HG02610 (cell line): ENCODE data around the gene ZNF189.

ENCODE experiments used
- ATAC-seq: cut with Tn5 transposase; IDR thresholded peaks from one replicate; pipeline ENCODE4 v1.9.1; 2021; ENCODE audit warnings: mild to moderate bottlenecking, moderate library complexity; ENCODE audit not compliant: unreplicated experiment

ZNF189 gene

DNA sequence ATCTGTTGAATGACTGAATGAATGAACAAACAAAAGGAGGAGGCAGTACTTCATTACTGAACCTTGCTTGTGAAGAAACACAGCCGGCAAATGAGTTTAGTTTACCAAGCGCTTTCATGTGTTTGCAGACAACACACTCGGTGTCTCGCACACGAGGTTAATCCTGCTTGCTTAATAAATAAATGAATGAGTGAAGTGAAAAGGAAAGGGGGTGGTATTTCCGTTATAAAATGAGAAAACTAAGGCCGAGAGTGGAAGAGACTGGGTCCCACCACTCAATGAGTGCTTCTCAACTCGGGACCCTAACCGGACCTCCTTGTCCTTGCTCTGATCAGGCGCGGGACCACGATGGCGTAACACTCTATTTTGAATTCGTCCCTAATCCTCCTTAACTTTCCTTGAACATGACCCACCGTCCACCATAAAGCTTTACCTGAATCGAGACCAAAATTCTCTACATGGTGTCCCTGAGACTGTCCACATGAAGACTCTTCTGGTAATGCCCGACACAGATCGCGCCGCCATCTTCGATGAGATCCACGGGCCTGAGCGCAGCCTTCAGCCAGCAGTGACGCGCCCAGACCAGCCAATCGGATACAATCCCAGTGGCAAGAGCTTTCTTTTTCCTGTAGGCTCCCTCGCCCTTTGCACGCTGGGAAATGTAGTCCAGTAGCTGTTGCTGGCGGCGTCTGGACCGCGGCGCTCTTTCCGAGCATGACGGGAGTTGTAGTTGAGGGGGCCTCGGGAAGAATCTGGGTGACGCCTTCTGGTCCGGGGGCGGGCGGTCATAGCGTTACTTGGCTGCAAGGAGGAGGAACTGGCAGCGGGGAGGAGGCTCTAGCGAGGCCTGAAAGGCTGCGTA is at the start of gene ZNF189, which contains the start of gene MRPL50:
Gene ZNF189, plus strand, starts transcription at position 784 of the 862 bp plus-strand sequence. CDS start 306 bp downstream, outside the sequence.
Gene MRPL50, minus strand, starts transcription at position 551 of the 862 bp plus-strand sequence. Its CDS starts 26 bp downstream, at position 525.
- ATAC-seq, result peak; percentile 99

DNA sequence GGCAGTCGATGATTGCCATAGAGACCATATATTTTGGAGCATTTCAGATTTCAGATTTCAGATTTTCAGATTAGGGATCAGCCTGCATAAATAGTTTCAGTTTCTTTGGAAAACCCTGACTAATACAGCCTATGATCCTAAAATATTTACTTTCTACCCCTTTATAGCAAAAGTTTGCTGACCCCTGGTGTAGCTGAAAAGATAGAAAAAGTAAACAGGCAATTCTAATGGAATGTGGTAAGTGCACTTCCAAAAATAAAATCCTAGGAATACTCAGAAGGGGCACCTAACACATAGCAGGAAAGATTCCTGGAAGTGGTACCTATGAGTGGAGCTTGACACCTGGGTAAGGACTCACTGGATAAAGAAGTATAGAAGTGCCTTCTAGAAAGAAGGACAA is 48.4 kb upstream of the ZNF189 start:
- ATAC-seq, result no peak

DNA sequence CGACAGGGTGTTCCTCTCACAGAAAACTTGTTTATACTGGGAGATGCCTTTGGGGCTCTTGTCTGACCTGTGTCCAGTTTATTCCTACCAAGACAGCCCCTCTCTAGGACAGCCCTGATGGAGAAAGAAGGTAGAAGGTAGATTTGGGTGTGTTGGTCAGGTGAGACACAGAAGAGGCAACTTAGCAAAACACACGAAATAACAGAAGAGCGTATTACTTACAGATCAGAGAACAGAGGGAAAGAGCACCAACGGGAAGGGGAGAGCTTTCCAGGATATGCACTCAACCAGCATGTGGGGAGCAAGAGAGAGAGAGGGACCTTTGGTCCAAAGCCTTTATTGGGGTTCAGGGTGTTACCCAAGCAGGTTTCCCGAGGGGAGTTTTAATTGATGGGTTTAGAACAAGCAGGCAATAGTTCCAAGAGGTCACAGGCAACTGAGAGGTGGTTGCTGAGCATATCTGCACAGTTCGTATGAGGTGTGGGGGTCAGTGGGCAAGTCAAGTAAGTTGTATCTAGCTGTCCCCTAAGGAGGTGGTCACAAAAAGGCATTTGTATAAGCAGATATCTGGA is 45.7 kb upstream of the ZNF189 start:
- no peak for ATAC-seq

DNA sequence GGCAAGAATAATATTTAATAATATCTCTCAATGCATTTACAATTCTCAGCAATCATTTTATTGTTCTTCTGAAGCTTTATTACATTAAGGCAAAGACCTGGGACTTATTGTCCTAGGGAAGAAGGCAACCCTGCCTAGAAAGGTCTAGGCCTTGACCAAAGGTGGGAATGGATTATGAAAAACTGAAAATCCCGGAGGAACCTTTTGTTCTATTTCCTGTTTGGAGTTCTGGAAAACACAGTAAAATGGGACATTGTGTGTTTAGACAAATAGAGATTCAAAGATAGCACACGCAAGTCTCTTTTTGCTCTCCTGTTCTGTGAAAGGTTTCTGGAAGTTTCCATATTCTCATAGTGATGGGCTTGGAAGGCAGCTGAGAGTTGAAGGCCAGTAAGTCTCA is 45.0 kb upstream of the ZNF189 start:
- no peak for ATAC-seq

DNA sequence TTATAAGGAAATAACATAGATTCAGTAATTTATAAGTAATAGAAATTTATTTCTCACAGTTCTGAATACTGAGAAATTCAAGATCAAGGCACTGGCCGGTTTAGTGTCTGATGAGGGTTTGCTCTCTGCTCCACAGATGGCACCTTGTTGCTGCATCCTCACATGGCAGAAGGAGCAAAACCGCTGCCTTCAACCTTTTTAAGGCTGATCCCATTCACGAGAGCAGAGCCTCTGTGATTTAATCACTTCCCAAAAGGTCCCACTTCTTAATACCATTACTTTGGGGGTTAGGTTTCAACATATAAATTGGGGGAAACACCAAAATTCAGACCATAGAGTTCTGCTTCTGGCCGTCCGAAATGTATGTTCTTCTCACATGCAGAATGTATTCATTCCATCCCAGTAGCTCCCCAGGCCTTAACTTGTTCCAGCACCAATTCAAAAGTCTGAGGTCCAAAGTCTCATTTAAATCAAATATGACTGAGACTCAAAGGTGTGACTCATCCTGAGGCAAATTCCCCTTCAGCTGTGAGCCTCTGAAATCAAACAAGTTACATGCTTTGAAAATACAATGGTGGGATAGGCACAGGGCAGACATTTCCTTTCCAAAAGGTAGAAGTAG is 44.4 kb upstream of the ZNF189 start:
- no peak for ATAC-seq

GRCh38 chr9:101354765-101355708 is 43.6 kb upstream of the ZNF189 start:
- ATAC-seq, result no peak

- ATAC-seq, result no peak
Observed at GRCh38 chr9:101356619-101357018, 42.0 kb upstream of the ZNF189 start.

- no peak for ATAC-seq
Observed at GRCh38 chr9:101359679-101360078, 39.0 kb upstream of the ZNF189 start.

GRCh38 chr9:101360647-101361046 is 38.0 kb upstream of the ZNF189 start:
- no peak for ATAC-seq

DNA sequence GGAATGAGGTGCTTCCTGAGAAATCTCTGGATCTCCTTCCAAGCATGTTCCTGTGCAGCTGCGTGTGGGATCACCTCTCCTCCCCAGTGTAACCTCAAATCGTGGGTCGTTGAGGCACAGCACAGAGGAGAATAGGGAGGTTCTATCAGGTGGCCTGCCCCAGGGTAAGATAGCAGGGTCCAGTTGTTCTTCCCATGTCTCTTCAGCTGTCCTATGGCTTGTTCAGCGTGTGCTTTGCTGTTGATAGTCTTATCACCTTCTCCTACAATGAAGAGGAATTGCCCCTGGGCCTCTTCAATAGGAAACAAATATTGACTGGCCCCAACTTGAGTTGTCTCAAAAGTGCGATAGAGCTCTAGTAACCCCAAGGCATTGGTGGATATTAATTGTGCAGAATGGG is 36.2 kb upstream of the ZNF189 start:
- ATAC-seq, result no peak

- ATAC-seq, result no peak
Observed at GRCh38 chr9:101365181-101365580, 33.5 kb upstream of the ZNF189 start.

GRCh38 chr9:101366038-101366756 is 32.5 kb upstream of the ZNF189 start:
- no peak for ATAC-seq

DNA sequence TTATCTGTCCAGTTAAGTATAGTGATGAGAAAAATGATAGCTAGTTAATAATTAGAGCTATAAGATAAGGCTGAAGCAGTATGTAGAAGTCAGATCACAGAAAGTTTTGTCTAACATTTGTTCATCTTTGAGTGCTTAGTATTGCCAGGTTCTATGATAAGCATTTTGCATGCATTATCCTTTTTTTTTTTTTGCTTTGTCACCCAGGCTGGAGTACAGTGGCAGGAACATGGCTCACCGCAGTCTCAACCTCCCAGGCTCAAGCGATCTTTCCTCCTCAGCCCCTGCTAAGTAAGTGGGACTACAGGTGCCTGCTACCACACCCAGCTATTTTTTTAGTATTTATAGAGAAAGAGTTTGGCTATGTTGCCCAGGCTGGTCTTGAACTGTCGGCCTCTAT is 31.3 kb upstream of the ZNF189 start:
- no peak for ATAC-seq

GRCh38 chr9:101369286-101369685 is 29.4 kb upstream of the ZNF189 start:
- ATAC-seq, result no peak

- ATAC-seq, result no peak
Observed at GRCh38 chr9:101369884-101370531, 28.6 kb upstream of the ZNF189 start.

DNA sequence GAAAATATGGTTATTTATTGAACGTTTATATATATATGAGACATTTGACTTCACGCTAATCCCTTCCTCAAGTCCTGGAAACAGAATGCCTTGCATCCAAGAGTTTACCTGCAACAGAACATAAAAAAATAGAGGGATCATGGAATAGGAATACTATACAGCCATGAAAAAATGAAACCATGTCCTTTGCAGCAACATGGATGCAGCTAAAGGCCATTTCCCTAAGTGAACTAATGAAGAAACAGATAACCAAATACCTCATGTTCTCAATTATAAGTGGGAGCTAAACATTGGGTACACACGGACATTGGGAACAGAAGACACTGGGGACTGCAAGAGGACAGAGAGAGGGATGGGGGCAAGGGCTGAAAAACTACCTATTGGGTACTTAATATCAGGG is 26.8 kb upstream of the ZNF189 start:
- no peak for ATAC-seq

GRCh38 chr9:101372327-101373118 is 26.1 kb upstream of the ZNF189 start:
- ATAC-seq, result no peak

GRCh38 chr9:101375546-101375945 is 23.1 kb upstream of the ZNF189 start:
- ATAC-seq, result no peak
